ENCODE results near the gene LRRTM4.
"Not testable (repeated sequence)": the region's sequence is repeated elsewhere in the genome, so short reads cannot be mapped to it uniquely, and the experiment has no call there.

The LRRTM4 gene

DNA sequence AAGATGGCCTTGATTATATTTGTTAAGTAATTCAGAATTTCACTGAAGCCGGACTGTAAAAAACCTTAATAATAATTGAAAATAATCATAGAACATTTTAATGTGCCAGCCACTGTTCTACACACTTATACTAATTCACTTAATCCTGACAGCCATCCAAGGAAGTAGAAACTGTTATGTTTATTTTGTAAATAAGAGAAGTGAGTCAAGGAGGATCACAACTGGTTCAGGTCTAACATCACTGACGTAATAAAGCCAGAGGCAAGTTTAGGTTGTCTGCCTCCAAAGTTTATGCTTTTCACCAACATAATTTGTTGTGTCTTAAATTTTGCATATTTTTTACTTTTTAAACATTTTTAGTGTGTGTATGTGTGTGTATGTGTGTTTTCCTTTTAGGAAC, 436.1 kb downstream of the LRRTM4 start:
- H3K4me3 ChIP-seq (ENCODE audit: low read length): no peak overlapping the region
- TF ChIP-seq, protein P1, sequence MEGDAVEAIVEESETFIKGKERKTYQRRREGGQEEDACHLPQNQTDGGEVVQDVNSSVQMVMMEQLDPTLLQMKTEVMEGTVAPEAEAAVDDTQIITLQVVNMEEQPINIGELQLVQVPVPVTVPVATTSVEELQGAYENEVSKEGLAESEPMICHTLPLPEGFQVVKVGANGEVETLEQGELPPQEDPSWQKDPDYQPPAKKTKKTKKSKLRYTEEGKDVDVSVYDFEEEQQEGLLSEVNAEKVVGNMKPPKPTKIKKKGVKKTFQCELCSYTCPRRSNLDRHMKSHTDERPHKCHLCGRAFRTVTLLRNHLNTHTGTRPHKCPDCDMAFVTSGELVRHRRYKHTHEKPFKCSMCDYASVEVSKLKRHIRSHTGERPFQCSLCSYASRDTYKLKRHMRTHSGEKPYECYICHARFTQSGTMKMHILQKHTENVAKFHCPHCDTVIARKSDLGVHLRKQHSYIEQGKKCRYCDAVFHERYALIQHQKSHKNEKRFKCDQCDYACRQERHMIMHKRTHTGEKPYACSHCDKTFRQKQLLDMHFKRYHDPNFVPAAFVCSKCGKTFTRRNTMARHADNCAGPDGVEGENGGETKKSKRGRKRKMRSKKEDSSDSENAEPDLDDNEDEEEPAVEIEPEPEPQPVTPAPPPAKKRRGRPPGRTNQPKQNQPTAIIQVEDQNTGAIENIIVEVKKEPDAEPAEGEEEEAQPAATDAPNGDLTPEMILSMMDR (IDR thresholded peaks at IDR 0.05; ENCODE audit: insufficient read depth, low read depth, low read length, missing control alignments): no peak
- DNase-seq (ENCODE audit: low read depth): peak; percentile 0

DNA sequence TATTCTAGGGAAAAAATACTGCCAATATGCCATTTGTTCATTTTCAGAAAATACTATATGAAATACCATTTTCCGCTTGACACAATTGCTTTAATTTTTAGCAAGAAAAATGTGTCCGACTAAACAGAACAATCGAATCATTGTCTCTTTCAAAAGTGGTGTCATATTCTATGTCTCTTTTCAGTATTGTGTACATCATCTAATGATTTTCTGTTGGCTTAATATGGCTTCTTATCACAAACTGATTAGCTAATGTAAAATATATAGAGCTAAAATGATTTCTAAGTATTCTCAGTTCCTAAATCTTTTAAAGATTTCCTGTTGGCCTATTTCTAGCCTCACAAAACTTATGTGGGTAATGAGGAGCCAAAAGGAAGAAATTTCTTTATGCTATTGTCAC, 436.6 kb downstream of the LRRTM4 start:
- no peak for DNase-seq (ENCODE audit: low read depth)
- TF ChIP-seq, protein P1 (IDR thresholded peaks at IDR 0.05; ENCODE audit: insufficient read depth, low read depth, low read length, missing control alignments): no peak
- no peak overlapping the region for H3K4me3 ChIP-seq (ENCODE audit: low read length)

DNA sequence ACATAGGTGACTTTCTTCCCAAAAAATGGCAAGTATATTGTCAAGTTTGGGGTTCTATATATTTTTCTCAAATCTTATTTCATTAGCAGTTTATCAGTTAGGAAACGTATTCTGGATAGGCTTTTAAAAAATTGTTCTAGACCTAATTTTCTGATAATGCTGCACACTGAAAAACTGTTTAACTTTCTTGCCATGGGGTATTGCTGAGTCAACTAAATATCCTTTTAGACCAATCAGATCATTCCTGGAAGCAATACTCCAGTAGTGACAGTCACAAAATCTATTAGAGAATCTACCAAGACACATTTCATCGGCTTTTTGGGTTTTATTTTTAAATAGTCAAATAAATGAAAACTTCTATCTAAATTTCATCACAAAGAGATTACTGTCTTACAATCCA, 440.6 kb downstream of the LRRTM4 start:
- no peak for DNase-seq (ENCODE audit: low read depth)
- TF ChIP-seq, protein P1 (IDR thresholded peaks at IDR 0.05; ENCODE audit: insufficient read depth, low read depth, low read length, missing control alignments): no peak
- no peak overlapping the region for H3K4me3 ChIP-seq (ENCODE audit: low read length)

DNA sequence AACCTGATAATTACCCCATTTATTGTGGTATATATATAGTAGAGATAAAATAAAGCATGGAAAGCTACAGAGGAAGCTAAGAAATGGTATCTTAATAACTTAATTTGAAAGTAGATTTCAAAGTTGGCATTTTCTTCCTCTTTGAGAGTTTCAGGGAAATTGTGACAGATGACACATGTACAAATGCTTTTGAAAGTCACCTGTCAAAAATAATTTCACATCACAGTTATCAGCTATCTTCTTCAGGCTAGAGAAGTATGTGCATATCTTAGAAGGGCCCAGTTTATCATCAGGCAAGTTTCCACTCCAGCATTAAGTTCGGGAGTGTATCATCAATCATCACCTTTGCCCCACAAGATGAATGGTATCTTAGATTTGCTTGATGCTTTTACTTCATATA, 457.9 kb downstream of the LRRTM4 start:
- DNase-seq (ENCODE audit: low read depth): no peak
- H3K4me3 ChIP-seq (ENCODE audit: low read length): no peak overlapping the region
- TF ChIP-seq, protein P1 (IDR thresholded peaks at IDR 0.05; ENCODE audit: insufficient read depth, low read depth, low read length, missing control alignments): no peak

DNA sequence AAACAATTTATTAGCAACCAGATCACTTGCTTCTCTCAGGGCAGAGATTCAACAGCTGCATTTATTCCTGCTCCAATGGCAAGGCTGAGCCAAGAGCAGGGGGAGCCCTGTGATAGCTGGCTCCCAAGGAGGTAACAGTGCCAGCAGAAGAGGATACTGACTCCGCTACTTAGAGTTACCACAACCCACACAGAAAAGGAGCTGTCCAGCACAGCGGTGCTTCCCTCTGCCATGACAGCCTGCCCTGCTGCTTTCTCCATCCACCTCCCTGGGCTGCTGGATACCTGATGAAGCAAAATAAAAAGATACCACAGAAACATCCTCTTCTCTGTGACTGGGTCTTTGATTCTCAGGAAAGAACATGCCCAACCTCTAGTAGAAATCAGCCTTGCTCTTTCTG, 467.2 kb downstream of the LRRTM4 start:
- TF ChIP-seq, protein P1 (IDR thresholded peaks at IDR 0.05; ENCODE audit: insufficient read depth, low read depth, low read length, missing control alignments): no peak
- H3K4me3 ChIP-seq (ENCODE audit: low read length): no peak overlapping the region
- DNase-seq (ENCODE audit: low read depth): no peak

DNA sequence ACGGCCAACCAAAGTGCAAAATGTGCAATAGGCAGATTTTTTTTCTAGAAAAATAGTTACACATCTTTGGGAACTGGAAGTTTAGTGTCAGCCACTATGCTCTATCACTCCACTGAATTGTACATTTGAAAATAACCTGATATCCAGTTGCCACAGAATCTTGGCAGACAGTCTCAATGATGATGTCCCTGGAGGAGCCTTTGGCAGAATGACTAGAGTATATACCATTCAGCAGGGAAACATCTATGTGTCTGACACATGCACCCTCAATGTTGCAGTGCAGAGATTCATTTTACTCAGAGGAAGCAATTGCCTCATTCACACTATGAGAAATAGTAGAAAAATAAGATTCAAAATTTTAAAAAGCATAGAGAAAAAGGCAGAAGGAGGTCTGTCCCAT, 475.8 kb downstream of the LRRTM4 start:
- TF ChIP-seq, protein P1 (IDR thresholded peaks at IDR 0.05; ENCODE audit: insufficient read depth, low read depth, low read length, missing control alignments): no peak
- DNase-seq (ENCODE audit: low read depth): no peak
- no peak overlapping the region for H3K4me3 ChIP-seq (ENCODE audit: low read length)

DNA sequence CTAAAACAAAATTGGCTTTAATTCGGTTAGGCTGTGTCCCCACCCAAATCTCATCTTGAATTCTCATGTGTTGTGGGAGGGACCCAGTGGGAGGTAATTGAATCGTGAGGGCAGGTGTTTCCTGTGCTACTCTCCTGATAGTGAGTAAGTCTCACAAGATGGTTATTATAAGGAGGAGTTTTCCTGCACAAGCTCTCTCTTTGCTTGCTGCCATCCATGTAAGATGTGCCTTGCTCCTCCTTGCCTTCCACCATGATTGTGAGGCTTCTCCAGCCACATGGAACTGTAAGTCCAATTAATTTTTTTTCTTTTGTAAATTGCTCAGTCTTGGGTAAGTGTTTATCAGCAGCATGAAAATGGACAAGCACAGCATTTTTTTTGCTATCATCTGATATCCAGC, 476.7 kb downstream of the LRRTM4 start:
- DNase-seq (ENCODE audit: low read depth); H3K4me3 ChIP-seq (ENCODE audit: low read length): not testable (repeated sequence)

DNA sequence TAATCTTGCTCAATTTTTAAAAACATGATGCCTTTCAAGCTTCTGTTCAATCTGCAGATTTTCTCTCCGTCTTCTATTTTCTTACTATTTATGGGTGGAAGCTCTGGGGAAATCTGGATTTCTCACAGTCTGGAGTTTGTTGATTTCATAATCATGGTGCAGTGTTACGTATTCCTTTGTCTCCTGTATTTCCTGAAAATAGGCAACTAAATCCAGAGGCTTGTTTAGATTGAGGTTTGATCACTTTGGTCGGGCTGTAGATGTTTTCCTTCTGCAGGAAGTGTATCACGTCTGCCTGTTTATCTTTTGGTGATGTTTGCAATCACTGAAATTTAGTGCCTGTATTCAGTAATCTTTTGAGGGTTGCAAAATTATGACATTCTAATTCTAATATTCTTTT, 487.7 kb downstream of the LRRTM4 start:
- no peak for DNase-seq (ENCODE audit: low read depth)
- no peak overlapping the region for H3K4me3 ChIP-seq (ENCODE audit: low read length)
- TF ChIP-seq, protein P1 (IDR thresholded peaks at IDR 0.05; ENCODE audit: insufficient read depth, low read depth, low read length, missing control alignments): no peak

DNA sequence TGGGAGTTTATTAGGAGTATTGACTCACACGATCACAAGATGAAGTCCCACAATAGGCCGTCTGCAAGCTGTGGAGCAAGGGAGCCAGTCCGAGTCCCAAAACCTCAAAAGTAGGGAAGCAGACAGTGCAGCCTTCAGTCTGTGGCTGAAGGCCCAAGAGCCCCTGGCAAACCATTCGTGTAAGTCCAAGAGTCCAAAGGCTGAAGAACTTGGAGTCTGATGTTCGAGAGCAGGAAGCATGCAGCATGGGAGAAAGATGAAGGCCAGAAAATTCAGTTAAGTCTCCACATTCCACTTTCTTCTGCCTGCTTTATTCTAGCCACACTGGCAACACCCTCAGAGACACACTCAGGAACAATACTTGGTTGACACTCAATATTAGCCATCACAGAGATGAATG, 492.9 kb downstream of the LRRTM4 start:
- not testable (repeated sequence) for H3K4me3 ChIP-seq (ENCODE audit: low read length); DNase-seq (ENCODE audit: low read depth)

All from epithelial cell of esophagus (primary cell).